GM15510 (cell line): ENCODE measurements around the gene MPRIP.

ENCODE experiments used
- POLR2A ChIP-seq: IDR thresholded peaks from 3 replicates; pipeline ENCODE4 v1.6.1; 2011; ENCODE audit warnings: borderline replicate concordance; ENCODE audit not compliant: insufficient read length; ENCODE audit errors: extremely low read depth

MPRIP gene

GRCh38 chr17:17030515-17031211, 11.6 kb upstream of the MPRIP start:
- no peak for TF ChIP-seq POLR2A

- TF ChIP-seq POLR2A: no peak
Observed at GRCh38 chr17:17032131-17032692, 10.0 kb upstream of the MPRIP start.

- no peak for TF ChIP-seq POLR2A
Observed at GRCh38 chr17:17033466-17033865, 8.8 kb upstream of the MPRIP start.

- no peak for TF ChIP-seq POLR2A
Observed at GRCh38 chr17:17034026-17034425, 8.2 kb upstream of the MPRIP start.

GRCh38 chr17:17034496-17035075, 7.7 kb upstream of the MPRIP start:
- no peak for TF ChIP-seq POLR2A

GRCh38 chr17:17035490-17035889, 6.8 kb upstream of the MPRIP start:
- no peak for TF ChIP-seq POLR2A

- no peak for TF ChIP-seq POLR2A
Observed at GRCh38 chr17:17035920-17036523, 6.2 kb upstream of the MPRIP start.

GRCh38 chr17:17036524-17036998, 5.7 kb upstream of the MPRIP start:
- no peak for TF ChIP-seq POLR2A

- no peak for TF ChIP-seq POLR2A
Observed at GRCh38 chr17:17039911-17040310, 2.3 kb upstream of the MPRIP start.

GRCh38 chr17:17041018-17041521, 1.2 kb upstream of the MPRIP start:
- TF ChIP-seq POLR2A: no peak

GRCh38 chr17:17041571-17042383, 480 bp upstream of the MPRIP start:
- no peak for TF ChIP-seq POLR2A

- no peak for TF ChIP-seq POLR2A
Observed at GRCh38 chr17:17042851-17043460, 699 bp downstream of the MPRIP start.

- TF ChIP-seq POLR2A: no peak
Observed at GRCh38 chr17:17043461-17044271, 1.4 kb downstream of the MPRIP start.

GRCh38 chr17:17044846-17045561, 2.7 kb downstream of the MPRIP start:
- TF ChIP-seq POLR2A: no peak

GRCh38 chr17:17048106-17048505, 5.8 kb downstream of the MPRIP start:
- no peak for TF ChIP-seq POLR2A
